ENCODE measurements around the gene PDSS1. TPM values are rescaled to one million over a fixed set of nuclear protein-coding genes. Genes with fewer than 3 reads are reported as not detected.

PDSS1 gene
- polyA plus RNA-seq, 1 experiment, result 6.1 TPM

- CTCF ChIA-PET, result interaction anchor here (0.7 to 9.1 kb wide), 23 partner anchors 9 to 700 kb away, joined by 3 to 171 read pairs (median 5); partner anchors contain the start of genes ABI1 and PDSS1
- no peak overlapping the region for H3K4me3 ChIP-seq (ENCODE audit: low read depth, low read length)
- peaks cover 3% of the 10 kb centered on the region for H3K36me3 ChIP-seq (ENCODE audit: control insufficient read depth, insufficient read depth, low read length)
- peak; percentile 76 for TF ChIP-seq CTCF (IDR thresholded peaks at IDR 0.05; ENCODE audit: insufficient read depth, low read depth, low read length)
- H3K27me3 ChIP-seq (ENCODE audit: control insufficient read depth, insufficient read depth, low read length), result no peaks in the 10 kb centered on the region
- POLR2A ChIA-PET, result interaction anchor here (1.1 kb wide), 1 partner anchor 156 kb away, joined by 9 read pairs; no protein-coding TSS in a partner anchor
- no peak for DNase-seq (ENCODE audit: low read depth)
These were observed 28.6 kb downstream of the PDSS1 start for GRCh38 chr10:26725837-26726727.

GRCh38 chr10:26727005-26727404 is 29.5 kb downstream of the PDSS1 start:
- CTCF ChIA-PET, result interaction anchor here (0.6 to 9.1 kb wide), 11 partner anchors 8 to 163 kb away, joined by 3 to 171 read pairs (median 5); partner anchors contain the start of gene ABI1
- no peaks in the 10 kb centered on the region; the same call in 1 of the 2 replicates for H3K36me3 ChIP-seq (ENCODE audit: control insufficient read depth, insufficient read depth, low read length)
- POLR2A ChIA-PET, result no interaction called here
- no peak for DNase-seq (ENCODE audit: low read depth)
- no peak for TF ChIP-seq CTCF (IDR thresholded peaks at IDR 0.05; ENCODE audit: insufficient read depth, low read depth, low read length)
- H3K27me3 ChIP-seq (ENCODE audit: control insufficient read depth, insufficient read depth, low read length), result no peaks in the 10 kb centered on the region
- no peak overlapping the region for H3K4me3 ChIP-seq (ENCODE audit: low read depth, low read length)

- no peak for TF ChIP-seq CTCF (IDR thresholded peaks at IDR 0.05; ENCODE audit: insufficient read depth, low read depth, low read length)
- H3K36me3 ChIP-seq (ENCODE audit: control insufficient read depth, insufficient read depth, low read length), result peaks cover 2% of the 10 kb centered on the region
- no peak for DNase-seq (ENCODE audit: low read depth)
- no peaks in the 10 kb centered on the region for H3K27me3 ChIP-seq (ENCODE audit: control insufficient read depth, insufficient read depth, low read length)
- ChIA-PET POLR2A (no interaction called here), CTCF (interaction anchor here (0.6 to 9.1 kb wide), 4 partner anchors 22 to 151 kb away, joined by 3 to 171 read pairs (median 3); no protein-coding TSS in a partner anchor)
- H3K4me3 ChIP-seq (ENCODE audit: low read depth, low read length), result no peak overlapping the region
These were observed 31.5 kb downstream of the PDSS1 start for GRCh38 chr10:26728957-26729356.

- no peak for TF ChIP-seq CTCF (IDR thresholded peaks at IDR 0.05; ENCODE audit: insufficient read depth, low read depth, low read length)
- Histone ChIP-seq H3K4me3 (ENCODE audit: low read depth, low read length) (no peak overlapping the region), H3K36me3 (ENCODE audit: control insufficient read depth, insufficient read depth, low read length) (peaks cover 4% of the 10 kb centered on the region), H3K27me3 (ENCODE audit: control insufficient read depth, insufficient read depth, low read length) (no peaks in the 10 kb centered on the region)
- POLR2A ChIA-PET, result no interaction called here
- DNase-seq (ENCODE audit: low read depth), result no peak
- CTCF ChIA-PET, result interaction anchor here (0.6 to 9.1 kb wide), 2 partner anchors 16 to 151 kb away, joined by 3 to 171 read pairs; no protein-coding TSS in a partner anchor
These were observed 31.9 kb downstream of the PDSS1 start for GRCh38 chr10:26729395-26729794.

- ChIA-PET CTCF (interaction anchor here (1.3 to 9.1 kb wide), 2 partner anchors 139 to 150 kb away, joined by 3 to 171 read pairs; no protein-coding TSS in a partner anchor), POLR2A (no interaction called here)
- Histone ChIP-seq H3K36me3 (ENCODE audit: control insufficient read depth, insufficient read depth, low read length) (peaks cover 4% of the 10 kb centered on the region), H3K27me3 (ENCODE audit: control insufficient read depth, insufficient read depth, low read length) (no peaks in the 10 kb centered on the region), H3K4me3 (ENCODE audit: low read depth, low read length) (no peak overlapping the region)
- TF ChIP-seq CTCF (IDR thresholded peaks at IDR 0.05; ENCODE audit: insufficient read depth, low read depth, low read length), result no peak
- no peak for DNase-seq (ENCODE audit: low read depth)
These were observed 33.1 kb downstream of the PDSS1 start for GRCh38 chr10:26730552-26730951.
